IMR-90 (cell line): ENCODE results near the gene ZYX.

Source experiments
- BHLHE40 ChIP-seq: fragments of 150-350 bp; IDR thresholded peaks from 2 replicates; pipeline ENCODE4 v1.6.1; 2016; ENCODE audit warnings: mild to moderate bottlenecking, low read depth, low read length
- CEBPB ChIP-seq: IDR thresholded peaks from 2 replicates; pipeline ENCODE4 v1.6.1; 2012; ENCODE audit warnings: low read depth, low read length, improper control_type of control experiment
- CHD1 ChIP-seq: IDR thresholded peaks from 2 replicates; pipeline ENCODE4 v1.6.1; 2012; ENCODE audit warnings: low read depth, low read length, improper control_type of control experiment
- MAFK ChIP-seq: IDR thresholded peaks from 2 replicates; pipeline ENCODE4 v1.6.1; 2012; ENCODE audit warnings: low read depth, low read length, improper control_type of control experiment
- MXI1 ChIP-seq: IDR thresholded peaks from 2 replicates; pipeline ENCODE4 v1.6.1; 2012; ENCODE audit warnings: low read depth, mild to moderate bottlenecking, low read length, moderate library complexity, borderline replicate concordance
- POLR2A ChIP-seq: IDR thresholded peaks from 2 replicates; pipeline ENCODE4 v1.6.1; 2012; ENCODE audit warnings: mild to moderate bottlenecking, low read depth, low read length
- RAD21 ChIP-seq: IDR thresholded peaks from 2 replicates; pipeline ENCODE4 v1.6.1; 2012; ENCODE audit warnings: low read length, improper control_type of control experiment
- RFX5 ChIP-seq: IDR thresholded peaks from 2 replicates; pipeline ENCODE4 v1.8.0; 2012; ENCODE audit warnings: low read depth, mild to moderate bottlenecking, low read length, moderate library complexity
- SMC3 ChIP-seq: fragments of 150-350 bp; IDR thresholded peaks from 2 replicates; pipeline ENCODE4 v1.6.1; 2016; ENCODE audit warnings: low read depth, mild to moderate bottlenecking, antibody characterized with exemption, low read length, moderate library complexity
- TF ChIP-seq, protein P1 (sequence below): conservative IDR thresholded peaks from 2 replicates; pipeline ENCODE4 v1.5.1; 2012; ENCODE audit warnings: mild to moderate bottlenecking, low read depth, low read length, improper control_type of control experiment
- TF ChIP-seq, protein P2 (sequence below): fragments of 150-350 bp; IDR thresholded peaks from 2 replicates; pipeline ENCODE4 v1.6.1; 2017; ENCODE audit warnings: mild to moderate bottlenecking, antibody characterized with exemption, low read length, low read depth
- TF ChIP-seq, protein P3 (sequence below): fragments of 150-350 bp; IDR thresholded peaks from 2 replicates; pipeline ENCODE4 v1.6.1; 2016; ENCODE audit warnings: low read depth, mild to moderate bottlenecking, low read length, moderate library complexity, borderline replicate concordance

DNA sequence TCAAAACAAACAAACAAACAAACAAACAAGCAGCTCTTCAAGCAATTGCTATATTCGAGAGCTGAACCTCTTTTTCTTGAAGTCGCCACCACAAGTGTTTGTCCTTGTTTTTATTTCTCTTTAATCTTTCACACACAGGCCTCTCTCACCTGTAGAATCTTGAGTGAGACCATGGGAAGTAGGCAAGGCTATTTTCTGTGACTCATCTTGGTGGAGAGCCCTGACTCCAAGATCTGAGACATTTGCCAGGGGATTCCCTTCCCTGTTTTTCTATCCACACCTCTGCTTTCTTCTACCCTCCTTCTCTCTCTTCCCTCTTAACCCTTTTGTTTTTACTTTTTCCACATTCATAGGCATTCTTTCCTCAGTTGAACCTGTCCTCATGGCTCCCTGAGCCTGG is 54.1 kb downstream of the ZYX start:
- TF ChIP-seq, protein P1, sequence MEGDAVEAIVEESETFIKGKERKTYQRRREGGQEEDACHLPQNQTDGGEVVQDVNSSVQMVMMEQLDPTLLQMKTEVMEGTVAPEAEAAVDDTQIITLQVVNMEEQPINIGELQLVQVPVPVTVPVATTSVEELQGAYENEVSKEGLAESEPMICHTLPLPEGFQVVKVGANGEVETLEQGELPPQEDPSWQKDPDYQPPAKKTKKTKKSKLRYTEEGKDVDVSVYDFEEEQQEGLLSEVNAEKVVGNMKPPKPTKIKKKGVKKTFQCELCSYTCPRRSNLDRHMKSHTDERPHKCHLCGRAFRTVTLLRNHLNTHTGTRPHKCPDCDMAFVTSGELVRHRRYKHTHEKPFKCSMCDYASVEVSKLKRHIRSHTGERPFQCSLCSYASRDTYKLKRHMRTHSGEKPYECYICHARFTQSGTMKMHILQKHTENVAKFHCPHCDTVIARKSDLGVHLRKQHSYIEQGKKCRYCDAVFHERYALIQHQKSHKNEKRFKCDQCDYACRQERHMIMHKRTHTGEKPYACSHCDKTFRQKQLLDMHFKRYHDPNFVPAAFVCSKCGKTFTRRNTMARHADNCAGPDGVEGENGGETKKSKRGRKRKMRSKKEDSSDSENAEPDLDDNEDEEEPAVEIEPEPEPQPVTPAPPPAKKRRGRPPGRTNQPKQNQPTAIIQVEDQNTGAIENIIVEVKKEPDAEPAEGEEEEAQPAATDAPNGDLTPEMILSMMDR = no peak
- TF ChIP-seq BHLHE40 = no peak
- no peak for TF ChIP-seq CEBPB
- TF ChIP-seq, protein P2, sequence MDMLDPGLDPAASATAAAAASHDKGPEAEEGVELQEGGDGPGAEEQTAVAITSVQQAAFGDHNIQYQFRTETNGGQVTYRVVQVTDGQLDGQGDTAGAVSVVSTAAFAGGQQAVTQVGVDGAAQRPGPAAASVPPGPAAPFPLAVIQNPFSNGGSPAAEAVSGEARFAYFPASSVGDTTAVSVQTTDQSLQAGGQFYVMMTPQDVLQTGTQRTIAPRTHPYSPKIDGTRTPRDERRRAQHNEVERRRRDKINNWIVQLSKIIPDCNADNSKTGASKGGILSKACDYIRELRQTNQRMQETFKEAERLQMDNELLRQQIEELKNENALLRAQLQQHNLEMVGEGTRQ = no peak
- TF ChIP-seq POLR2A = no peak
- no peak for TF ChIP-seq MXI1
- TF ChIP-seq MAFK = no peak
- no peak for TF ChIP-seq SMC3
- no peak for TF ChIP-seq RFX5
- TF ChIP-seq, protein P3, sequence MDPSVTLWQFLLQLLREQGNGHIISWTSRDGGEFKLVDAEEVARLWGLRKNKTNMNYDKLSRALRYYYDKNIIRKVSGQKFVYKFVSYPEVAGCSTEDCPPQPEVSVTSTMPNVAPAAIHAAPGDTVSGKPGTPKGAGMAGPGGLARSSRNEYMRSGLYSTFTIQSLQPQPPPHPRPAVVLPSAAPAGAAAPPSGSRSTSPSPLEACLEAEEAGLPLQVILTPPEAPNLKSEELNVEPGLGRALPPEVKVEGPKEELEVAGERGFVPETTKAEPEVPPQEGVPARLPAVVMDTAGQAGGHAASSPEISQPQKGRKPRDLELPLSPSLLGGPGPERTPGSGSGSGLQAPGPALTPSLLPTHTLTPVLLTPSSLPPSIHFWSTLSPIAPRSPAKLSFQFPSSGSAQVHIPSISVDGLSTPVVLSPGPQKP = no peak
- TF ChIP-seq RAD21 = no peak
- TF ChIP-seq CHD1 = no peak
